HG03469 (cell line): ENCODE measurements around the gene PCBP3.

Experiments used
- ATAC-seq: cut with Tn5 transposase; IDR thresholded peaks from one replicate; pipeline ENCODE4 v1.9.1; 2021; ENCODE audit warnings: mild to moderate bottlenecking, moderate library complexity, moderate number of reproducible peaks; ENCODE audit not compliant: unreplicated experiment

The PCBP3 gene

GRCh38 chr21:45938811-45939520, 295.4 kb downstream of the PCBP3 start:
- ATAC-seq: no peak

- no peak for ATAC-seq
Observed at GRCh38 chr21:45939521-45940045, 296.1 kb downstream of the PCBP3 start.

GRCh38 chr21:45940091-45940490, 296.6 kb downstream of the PCBP3 start:
- ATAC-seq: no peak

GRCh38 chr21:45940621-45941337, 297.3 kb downstream of the PCBP3 start:
- no peak for ATAC-seq

GRCh38 chr21:45941338-45941710, 297.8 kb downstream of the PCBP3 start:
- no peak for ATAC-seq

- no peak for ATAC-seq
Observed at GRCh38 chr21:45941717-45942546, 298.4 kb downstream of the PCBP3 start.

GRCh38 chr21:45942755-45943629, 299.5 kb downstream of the PCBP3 start:
- ATAC-seq: no peak

- no peak for ATAC-seq
Observed at GRCh38 chr21:45943630-45944540, 300.4 kb downstream of the PCBP3 start.

- ATAC-seq: no peak
Observed at GRCh38 chr21:45944601-45945000, 301.1 kb downstream of the PCBP3 start.

- ATAC-seq: no peak
Observed at GRCh38 chr21:45945066-45945867, 301.7 kb downstream of the PCBP3 start.

- no peak for ATAC-seq
Observed at GRCh38 chr21:45945868-45946210, 302.3 kb downstream of the PCBP3 start.

GRCh38 chr21:45947296-45947695, 303.8 kb downstream of the PCBP3 start:
- no peak for ATAC-seq

GRCh38 chr21:45947716-45948255, 304.3 kb downstream of the PCBP3 start:
- ATAC-seq: no peak

- ATAC-seq: no peak
Observed at GRCh38 chr21:45948576-45949141, 305.1 kb downstream of the PCBP3 start.

- ATAC-seq: no peak
Observed at GRCh38 chr21:45949928-45950739, 306.6 kb downstream of the PCBP3 start.

- ATAC-seq: no peak
Observed at GRCh38 chr21:45950740-45951515, 307.4 kb downstream of the PCBP3 start.
